ENCODE measurements around the gene MERTK. TPM values are rescaled to one million over a fixed set of nuclear protein-coding genes. Genes with fewer than 3 reads are reported as not detected.

MERTK gene
- total RNA-seq, 6 donors from 2014 or later: 15.5 to 141 (median 21.9) TPM

GRCh38 chr2:112021290-112021689, 122.9 kb downstream of the MERTK start:
- H3K27ac ChIP-seq: no peak overlapping the region
- ATAC-seq (ENCODE audit: low FRiP score in 2 of 2): no peak

GRCh38 chr2:112021781-112022231, 123.4 kb downstream of the MERTK start:
- no peak for DNase-seq

More at GRCh38 chr2:112021290-112021689, 122.9 kb downstream of the MERTK start:
- TF ChIP-seq CTCF (IDR thresholded peaks at IDR 0.05) (no peak), POLR2A (IDR thresholded peaks at IDR 0.05) (no peak), POLR2AphosphoS5 (IDR thresholded peaks at IDR 0.05) (no peak), EP300 (IDR thresholded peaks at IDR 0.05) (no peak)
- 95 to 99% methylated on average over 10 of the region's 10 CpGs for WGBS, 2 donors
- H3K36me3 ChIP-seq: peaks cover 0 to 7% (median 4%) of the 10 kb centered on the region in 4 donors
- no peak for DNase-seq
- no peaks in the 10 kb centered on the region for H3K9me3 ChIP-seq
- no peak overlapping the region for H3K4me3 ChIP-seq
- H3K27me3 ChIP-seq: no peaks in the 10 kb centered on the region
- H3K4me1 ChIP-seq: no peaks in the 10 kb centered on the region

GRCh38 chr2:112023707-112024106, 125.3 kb downstream of the MERTK start:
- TF ChIP-seq POLR2A (IDR thresholded peaks at IDR 0.05) (no peak), CTCF (IDR thresholded peaks at IDR 0.05) (no peak), EP300 (IDR thresholded peaks at IDR 0.05) (no peak), POLR2AphosphoS5 (IDR thresholded peaks at IDR 0.05) (no peak)
- no peaks in the 10 kb centered on the region for H3K4me1 ChIP-seq
- DNase-seq: no peak
- no peak overlapping the region for H3K4me3 ChIP-seq
- peaks cover 0 to 7% (median 4%) of the 10 kb centered on the region in 4 donors for H3K36me3 ChIP-seq
- H3K27ac ChIP-seq: no peak overlapping the region
- no peaks in the 10 kb centered on the region for H3K27me3 ChIP-seq
- no peaks in the 10 kb centered on the region for H3K9me3 ChIP-seq
- ATAC-seq (ENCODE audit: low FRiP score in 2 of 2): peak in 1 of 2 donors; percentile 22
- WGBS, 2 donors: 87 to 90% methylated on average over 4 to 5 of the region's 5 CpGs

More at GRCh38 chr2:112021781-112022231, 123.4 kb downstream of the MERTK start:
- Histone ChIP-seq H3K36me3 (peaks cover 0 to 7% (median 4%) of the 10 kb centered on the region in 4 donors), H3K4me1 (no peaks in the 10 kb centered on the region), H3K9me3 (no peaks in the 10 kb centered on the region), H3K27me3 (no peaks in the 10 kb centered on the region), H3K4me3 (no peak overlapping the region), H3K27ac (peak overlapping the region in 1 of 4 donors; percentile 22)
- 74 to 76% methylated on average over 8 of the region's 8 CpGs for WGBS, 2 donors
- ATAC-seq (ENCODE audit: low FRiP score in 2 of 2): no peak
- TF ChIP-seq CTCF (IDR thresholded peaks at IDR 0.05): no peak
- TF ChIP-seq EP300 (IDR thresholded peaks at IDR 0.05): no peak
- no peak for TF ChIP-seq POLR2AphosphoS5 (IDR thresholded peaks at IDR 0.05)
- no peak for TF ChIP-seq POLR2A (IDR thresholded peaks at IDR 0.05)

GRCh38 chr2:112024231-112024630, 125.8 kb downstream of the MERTK start:
- peak overlapping the region in 1 of 4 donors; percentile 16 for H3K27ac ChIP-seq
- H3K36me3 ChIP-seq: peaks cover 0 to 7% (median 4%) of the 10 kb centered on the region in 4 donors
- H3K4me1 ChIP-seq: peaks cover 0 to 2% (median 0%) of the 10 kb centered on the region in 4 donors
- WGBS, 2 donors: 75 to 79% methylated on average over 9 of the region's 9 CpGs
- no peak overlapping the region for H3K4me3 ChIP-seq
- no peaks in the 10 kb centered on the region for H3K9me3 ChIP-seq
- ATAC-seq (ENCODE audit: low FRiP score in 2 of 2) (no peak), DNase-seq (peak in 1 of 2 donors; percentile 37)
- no peaks in the 10 kb centered on the region for H3K27me3 ChIP-seq
- TF ChIP-seq POLR2A (IDR thresholded peaks at IDR 0.05): no peak
- no peak for TF ChIP-seq CTCF (IDR thresholded peaks at IDR 0.05)
- TF ChIP-seq POLR2AphosphoS5 (IDR thresholded peaks at IDR 0.05): no peak

GRCh38 chr2:112024896-112025491, 126.6 kb downstream of the MERTK start:
- peaks cover 0 to 7% (median 4%) of the 10 kb centered on the region in 4 donors for H3K36me3 ChIP-seq
- peaks cover 0 to 3% (median 0%) of the 10 kb centered on the region in 4 donors for H3K4me1 ChIP-seq
- WGBS, 2 donors: 93 to 94% methylated on average over 10 to 12 of the region's 12 CpGs
- DNase-seq: no peak
- ATAC-seq (ENCODE audit: low FRiP score in 2 of 2): no peak
- H3K9me3 ChIP-seq: no peaks in the 10 kb centered on the region
- H3K27ac ChIP-seq: peak overlapping the region in 1 of 4 donors; percentile 16
- no peak overlapping the region for H3K4me3 ChIP-seq
- no peaks in the 10 kb centered on the region for H3K27me3 ChIP-seq
- TF ChIP-seq POLR2AphosphoS5 (IDR thresholded peaks at IDR 0.05): no peak
